Stimulated activated CD4-positive, alpha-beta T cell treated with anti-CD3 and anti-CD28 coated beads, Interleukin-1b, Interleukin-23, amount 100 ng/mL, for 24 hours (primary cell): ENCODE results near the gene USP47.

ENCODE experiments used
- DNase-seq, 4 experiments: peaks; one replicate each; pipeline ENCODE4 v3.0.0-alpha.2; 2020; ENCODE audit warnings: low read depth in 4 of 4, low spot score in 1 of 4

Gene USP47

DNA sequence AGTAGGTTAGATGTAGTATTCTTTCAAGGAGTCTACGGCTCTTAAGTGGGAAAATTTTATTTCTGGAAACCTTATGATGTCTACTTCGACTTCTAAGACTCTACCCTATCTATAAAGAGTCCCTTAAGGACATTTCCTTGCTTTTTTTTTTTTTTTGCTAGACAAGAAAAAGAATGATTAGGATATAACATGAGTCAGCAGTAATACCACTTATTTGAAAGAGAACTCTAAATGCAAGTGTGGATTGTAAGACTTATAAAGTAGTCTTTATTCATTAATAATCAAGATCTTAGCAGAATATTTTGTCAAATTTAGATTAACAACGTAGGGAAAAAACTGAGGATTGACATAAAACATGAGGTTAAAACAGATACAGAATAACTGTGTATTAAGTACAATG lies 95.7 kb downstream of the USP47 start:
- no peak for DNase-seq

DNA sequence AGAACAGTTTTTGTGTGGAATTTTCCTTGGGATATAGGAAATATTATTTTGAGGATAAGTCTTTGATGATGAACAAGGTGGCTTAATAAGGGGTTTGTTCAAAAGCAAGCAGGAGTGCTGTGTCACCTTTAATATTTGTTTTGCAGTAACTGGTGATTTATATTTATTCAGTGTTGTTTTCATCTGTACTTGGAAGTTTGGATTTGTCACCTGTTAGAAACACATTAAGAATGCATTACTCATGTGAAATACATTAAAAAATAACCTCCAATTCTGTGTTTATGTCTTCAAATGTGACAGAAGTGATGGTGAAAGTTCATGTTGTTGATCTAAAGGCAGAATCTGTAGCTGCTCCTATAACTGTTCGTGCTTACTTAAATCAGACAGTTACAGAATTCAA lies 96.2 kb downstream of the USP47 start:
- DNase-seq: no peak

DNA sequence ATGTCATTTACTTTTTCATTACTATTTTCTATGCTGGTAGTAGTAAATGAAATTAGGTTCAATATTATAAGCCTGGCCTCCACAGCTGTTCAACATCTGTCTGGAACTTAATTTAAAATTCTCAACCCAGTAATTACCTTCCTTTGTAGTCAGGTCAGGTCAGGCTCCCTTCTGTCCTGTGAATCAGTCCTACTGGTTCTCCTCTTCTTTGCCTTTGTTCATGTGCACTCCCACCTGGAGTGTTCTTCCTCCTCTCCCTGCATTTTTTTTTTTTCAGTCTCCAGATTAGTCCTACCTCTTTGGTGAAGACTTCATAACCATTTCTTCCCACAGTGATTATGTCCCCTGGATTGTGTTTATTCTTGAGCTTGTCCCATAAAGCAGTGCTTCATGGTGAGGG lies 98.8 kb downstream of the USP47 start:
- DNase-seq: no peak

DNA sequence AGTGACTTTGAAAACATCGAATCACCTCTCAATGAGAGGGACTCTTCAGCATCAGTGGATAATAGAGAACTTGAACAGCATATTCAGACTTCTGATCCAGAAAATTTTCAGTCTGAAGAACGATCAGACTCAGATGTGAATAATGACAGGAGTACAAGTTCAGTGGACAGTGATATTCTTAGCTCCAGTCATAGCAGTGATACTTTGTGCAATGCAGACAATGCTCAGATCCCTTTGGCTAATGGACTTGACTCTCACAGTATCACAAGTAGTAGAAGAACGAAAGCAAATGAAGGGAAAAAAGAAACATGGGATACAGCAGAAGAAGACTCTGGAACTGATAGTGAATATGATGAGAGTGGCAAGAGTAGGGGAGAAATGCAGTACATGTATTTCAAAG lies 100.9 kb downstream of the USP47 start:
- no peak for DNase-seq

DNA sequence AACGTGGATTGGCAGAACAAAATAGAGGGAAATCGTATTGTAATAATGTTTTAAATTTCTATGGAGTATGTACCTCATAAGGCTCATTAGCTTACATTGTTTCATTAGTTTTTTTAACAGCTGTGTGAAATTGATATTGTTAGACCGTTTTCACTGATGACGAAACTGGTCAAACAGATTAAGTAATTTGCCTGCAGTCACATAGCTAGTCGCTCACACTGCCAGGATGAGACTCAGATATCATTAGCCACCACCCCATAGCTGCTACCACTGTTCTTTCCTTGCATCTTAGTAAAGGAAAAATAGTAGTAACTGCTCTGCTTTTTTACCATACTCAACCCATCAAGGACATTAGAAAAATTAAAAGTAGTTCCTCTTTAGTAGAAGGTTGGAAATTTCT lies 102.7 kb downstream of the USP47 start:
- DNase-seq: no peak

DNA sequence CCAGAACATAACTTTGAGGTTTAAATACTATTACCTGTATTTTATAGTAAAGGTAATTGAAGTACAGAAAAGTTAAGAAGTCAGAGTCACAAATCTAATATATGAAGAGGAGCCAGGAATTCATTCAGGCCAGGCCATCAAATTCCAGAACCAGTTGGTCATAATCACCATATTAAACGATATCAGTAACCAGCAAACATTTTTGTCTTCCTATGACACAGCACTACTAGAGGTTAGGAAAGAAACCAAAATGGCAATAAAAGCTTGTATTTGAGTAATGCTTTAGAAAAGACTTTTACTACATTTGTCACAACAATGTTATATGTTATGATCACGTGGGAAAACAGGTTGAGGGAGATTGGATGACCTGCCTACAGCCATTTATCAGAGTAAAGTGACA lies 104.4 kb downstream of the USP47 start:
- DNase-seq: no peak

DNA sequence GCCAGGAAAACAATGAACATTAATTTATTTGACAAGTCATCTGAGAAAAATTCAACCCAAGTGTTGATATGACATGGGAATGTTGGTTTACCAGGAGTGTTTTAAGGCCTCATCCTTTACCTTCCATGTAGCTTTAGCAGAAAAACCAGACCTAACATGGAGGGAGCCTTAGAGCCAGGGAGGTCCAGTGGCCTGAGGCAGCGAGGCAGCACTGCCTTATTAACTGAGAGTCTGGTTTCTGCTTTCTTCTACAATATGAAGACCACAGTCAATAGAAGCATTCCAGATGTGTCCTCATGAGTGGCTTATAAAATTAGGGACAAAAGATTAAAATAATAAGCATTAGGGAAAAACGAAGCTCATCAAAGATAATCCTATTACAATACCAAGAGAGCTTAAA lies 105.1 kb downstream of the USP47 start:
- no peak for DNase-seq

DNA sequence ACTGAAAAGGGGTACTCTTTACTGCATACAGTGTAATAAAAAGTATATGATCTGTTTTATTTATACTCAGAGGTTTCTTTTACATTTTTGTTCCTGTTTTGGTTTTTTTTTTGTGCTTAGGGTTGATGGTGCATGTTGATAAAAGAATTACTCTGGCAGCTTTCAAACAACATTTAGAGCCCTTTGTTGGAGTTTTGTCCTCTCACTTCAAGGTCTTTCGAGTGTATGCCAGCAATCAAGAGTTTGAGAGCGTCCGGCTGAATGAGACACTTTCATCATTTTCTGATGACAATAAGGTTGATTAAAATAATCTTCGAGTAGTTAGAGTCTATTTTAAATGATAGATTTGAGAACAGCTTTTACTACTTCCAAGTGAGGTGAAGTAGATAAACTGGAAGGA lies 106.1 kb downstream of the USP47 start:
- DNase-seq: no peak

DNA sequence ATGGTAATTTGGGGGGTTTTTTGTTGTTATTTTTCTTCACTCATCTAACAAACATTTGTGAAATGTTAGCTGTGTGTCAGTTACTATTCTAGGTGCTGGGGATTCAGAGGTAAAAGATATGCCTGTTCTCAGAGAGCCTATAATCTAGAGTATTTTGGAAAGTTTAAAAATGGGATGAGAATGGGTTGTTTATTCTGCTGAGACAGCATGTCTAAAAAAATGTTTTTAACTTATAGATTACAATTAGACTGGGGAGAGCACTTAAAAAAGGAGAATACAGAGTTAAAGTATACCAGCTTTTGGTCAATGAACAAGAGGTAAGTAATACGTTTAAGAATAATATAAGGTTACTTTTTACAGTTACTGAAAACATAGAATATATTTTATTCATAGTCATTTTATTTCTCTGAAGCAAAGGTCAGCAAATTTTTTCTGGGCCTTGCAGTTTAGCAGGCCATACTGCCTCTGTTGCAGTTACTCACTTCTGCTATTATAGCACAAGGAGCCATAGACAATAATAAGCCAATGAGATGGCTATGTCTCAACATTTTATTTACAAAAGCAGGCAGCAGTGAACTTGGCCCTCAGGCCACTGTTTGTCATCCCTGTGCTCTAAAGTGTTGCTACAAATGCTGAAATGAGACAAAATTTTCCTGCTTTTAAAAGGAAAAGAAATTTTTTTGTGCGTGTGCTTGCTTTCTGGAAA lies 106.6 kb downstream of the USP47 start:
- no peak for DNase-seq

DNA sequence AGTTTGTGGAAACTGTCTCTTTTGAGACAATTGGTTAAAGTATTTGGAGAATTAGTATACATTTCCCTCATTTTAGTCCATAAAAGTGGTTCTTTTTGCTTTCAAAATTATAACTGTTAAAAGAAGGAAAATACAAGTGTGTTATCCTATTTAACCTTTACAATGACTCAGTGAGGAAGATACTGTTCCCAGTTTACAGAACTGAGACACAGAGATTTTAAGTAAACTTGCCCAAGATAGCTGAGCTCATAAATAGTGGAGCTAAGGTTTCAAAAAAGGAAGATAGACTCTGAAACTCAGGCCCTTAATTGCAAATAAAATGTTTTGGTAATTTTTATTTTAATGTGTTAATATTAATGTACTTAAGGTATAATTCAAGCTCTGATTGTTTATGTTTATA lies 107.7 kb downstream of the USP47 start:
- DNase-seq: no peak

DNA sequence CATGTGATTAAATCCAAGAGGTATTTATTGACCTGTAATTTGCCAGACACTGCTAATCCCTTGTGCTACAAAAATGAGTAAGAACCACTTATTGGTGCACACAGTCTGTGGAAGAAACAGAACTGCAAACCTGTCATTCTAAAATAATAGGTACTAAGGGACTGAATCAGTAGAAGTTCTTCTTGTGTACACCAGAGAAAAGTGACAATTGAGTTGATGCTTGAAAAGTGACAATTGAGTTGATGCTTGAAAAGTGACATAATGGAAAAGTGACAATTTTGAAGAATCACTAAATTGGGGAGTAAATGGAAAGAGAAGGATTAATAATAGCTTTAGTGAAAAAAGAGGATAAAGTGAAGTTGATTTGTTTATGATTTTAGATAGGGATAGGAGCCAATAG lies 110.3 kb downstream of the USP47 start:
- DNase-seq: no peak

DNA sequence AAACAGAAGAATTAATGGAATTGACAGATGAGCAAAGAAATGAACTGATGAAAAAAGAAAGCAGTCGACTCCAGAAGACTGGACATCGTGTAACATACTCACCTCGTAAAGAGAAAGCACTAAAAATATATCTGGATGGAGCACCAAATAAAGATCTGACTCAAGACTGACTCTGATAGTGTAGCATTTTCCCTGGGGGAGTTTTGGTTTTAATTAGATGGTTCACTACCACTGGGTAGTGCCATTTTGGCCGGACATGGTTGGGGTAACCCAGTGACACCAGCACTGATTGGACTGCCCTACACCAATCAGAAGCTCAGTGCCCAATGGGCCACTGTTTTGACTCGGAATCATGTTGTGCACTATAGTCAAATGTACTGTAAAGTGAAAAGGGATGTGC lies 114.2 kb downstream of the USP47 start:
- no peak for DNase-seq

DNA sequence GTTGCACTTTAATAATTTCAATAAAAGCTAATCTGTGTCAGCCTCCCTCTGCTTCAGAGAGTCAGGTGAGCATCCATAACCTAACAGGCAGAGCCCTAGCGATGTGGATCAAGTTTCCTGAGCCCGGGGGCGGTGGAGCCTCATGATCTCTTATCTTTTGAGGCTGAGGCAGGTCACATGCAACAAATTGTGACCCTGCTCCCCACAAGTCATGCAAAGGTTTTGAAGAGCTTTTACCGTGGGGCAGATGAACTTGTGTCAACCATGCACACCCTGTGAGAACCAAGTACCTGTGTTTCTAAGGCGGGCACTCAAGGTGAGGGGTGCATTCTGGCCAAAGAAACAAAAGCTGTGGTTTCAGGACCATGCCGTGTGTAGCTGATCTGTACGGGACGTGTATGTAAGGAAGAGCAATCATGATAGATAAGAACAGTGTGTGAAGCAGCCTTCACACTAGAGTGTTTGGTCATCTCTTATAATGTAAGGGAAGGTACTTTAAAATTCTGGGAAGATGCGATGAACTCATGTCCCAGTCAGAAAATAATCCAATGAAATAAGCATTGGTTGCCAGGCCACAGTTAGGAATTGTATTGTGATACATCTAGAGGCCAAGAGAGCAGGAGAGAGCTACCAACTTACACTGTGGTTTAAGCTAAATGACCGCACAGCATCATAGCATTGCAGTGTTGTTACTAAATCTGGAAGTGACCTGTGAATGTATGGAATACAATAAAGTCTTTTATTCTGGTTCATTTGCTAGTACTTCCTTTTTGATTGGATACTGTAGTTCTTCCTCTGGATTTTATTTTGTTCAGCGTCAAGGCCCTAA lies 116.8 kb downstream of the USP47 start:
- no peak for DNase-seq

DNA sequence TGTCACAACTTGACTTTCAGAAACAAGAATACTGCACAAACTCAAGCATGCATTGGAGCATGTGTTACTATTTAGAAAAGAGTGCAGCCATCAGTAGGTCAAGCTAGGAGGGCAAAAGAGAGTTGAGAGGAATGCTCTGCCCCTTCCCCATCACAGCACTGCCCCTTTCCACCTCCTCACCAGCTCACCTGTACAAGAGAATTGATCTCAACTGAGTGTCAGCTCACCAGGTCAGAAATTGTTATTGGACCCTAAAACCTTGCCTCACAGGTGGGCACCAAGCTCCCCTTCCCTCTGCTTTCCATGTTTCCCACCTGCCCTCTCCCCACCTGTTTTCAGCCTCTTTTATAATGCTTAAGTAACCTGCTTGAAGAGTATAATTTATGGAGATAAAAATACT lies 117.8 kb downstream of the USP47 start:
- DNase-seq: no peak

DNA sequence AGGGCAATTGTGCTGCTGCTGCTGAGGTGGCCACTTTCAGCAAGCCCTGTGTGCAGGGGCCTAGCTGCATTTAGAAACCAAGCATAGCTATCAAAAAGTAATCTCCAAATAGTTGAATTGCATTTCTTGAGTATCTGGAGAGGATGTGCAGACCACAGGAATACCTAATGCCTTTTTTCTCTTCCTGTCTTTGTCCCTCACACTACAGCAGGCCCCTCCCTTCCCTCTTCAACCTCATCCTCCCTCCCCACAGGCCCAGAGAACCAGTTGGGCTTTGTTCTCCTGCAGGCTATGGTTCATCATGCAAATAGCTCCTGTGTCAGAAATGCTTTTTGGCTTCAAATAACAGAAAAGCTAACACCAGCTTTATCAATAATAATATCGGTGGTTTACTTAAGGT lies 118.9 kb downstream of the USP47 start:
- DNase-seq: no peak

DNA sequence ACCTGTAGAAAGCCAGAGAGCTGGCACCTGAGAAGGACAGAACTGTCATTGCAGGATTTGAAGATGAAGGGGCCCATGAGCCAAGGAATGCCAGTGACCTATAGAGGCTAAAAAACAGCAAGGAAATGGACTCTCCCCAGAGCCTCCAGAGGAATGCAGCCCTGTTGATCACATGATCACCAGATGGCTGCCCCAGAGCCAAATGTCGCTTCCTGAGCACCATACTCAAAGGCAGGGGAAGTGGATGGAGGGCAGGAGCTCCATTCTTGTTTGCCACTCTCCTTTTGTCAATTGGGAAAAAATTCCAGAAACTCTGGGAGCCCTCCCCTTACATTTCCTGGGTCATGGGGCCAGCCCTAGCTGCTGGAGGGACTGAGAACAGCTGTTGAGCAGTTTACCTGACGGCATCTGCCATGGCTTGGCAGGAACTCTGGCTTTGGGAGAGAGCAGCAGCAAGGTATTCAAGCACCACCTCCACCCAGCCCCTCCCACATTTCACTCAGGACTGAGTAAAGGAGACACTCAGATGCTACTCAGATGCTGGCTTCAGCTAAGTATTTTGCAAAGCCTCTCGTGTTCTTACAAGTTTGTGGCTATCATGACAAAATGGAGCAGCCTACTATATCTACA lies 119.7 kb downstream of the USP47 start:
- no peak for DNase-seq

DNA sequence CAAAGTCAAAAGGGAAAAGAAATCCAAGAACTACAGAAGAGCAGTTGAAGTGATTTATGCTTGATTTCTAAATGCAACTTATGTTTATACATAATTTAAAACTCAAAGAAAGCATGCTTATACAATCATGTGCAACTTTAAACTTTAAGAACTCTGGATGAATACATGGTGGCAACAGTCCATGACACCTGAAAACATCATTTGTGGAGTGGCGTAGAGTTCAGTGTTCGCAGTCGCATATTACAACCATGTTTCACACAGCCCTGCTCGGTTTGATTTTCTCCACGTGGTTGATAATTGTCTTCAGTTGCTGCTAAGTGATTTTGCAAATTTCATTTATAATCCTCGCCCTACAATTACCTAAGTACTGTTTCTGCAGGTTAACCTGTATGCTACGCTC lies 121.3 kb downstream of the USP47 start:
- no peak for DNase-seq

DNA sequence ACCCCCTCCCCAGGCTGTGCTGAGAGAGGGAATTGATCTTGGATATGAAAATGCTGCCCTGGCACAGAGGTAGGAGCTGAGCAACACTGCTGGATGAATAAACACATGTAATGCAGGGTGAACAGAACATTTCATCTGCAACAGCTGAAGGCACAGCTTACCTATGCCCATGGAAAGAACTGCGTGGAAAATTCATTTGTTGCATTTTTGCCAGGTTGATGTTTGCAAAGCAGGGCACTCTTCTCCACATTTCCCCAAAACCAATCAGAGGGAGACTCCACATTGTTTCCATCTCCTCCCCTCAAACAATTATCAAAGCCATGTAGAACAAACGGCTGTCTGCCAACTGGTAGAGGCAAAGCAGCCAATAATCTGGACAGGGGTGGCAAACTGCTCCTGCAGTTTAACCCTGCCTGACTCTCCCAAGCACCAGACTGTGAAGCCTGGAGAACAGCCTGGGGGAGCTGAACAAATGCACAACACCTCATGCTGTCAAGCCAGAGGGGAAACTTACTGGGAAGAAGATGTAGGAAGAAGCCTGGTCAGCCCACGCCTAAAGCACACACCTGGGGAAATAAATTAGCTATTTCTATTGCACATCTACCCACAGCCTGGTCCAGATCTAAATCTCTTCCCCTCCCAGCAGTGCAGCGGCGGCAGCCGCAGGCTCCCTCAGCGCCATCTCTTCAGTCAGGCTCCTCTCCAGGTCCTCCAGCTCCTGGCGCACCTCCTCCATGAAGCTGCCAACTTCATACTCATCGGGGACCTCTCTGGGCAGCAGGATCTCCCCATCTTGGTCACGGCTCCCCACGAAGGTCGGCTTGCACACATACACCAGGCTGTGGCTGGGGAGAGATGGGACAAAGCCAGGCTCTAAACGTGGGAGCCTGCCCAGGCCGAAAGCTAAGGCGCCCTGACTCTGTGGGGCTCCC lies 122.3 kb downstream of the USP47 start:
- DNase-seq: no peak

DNA sequence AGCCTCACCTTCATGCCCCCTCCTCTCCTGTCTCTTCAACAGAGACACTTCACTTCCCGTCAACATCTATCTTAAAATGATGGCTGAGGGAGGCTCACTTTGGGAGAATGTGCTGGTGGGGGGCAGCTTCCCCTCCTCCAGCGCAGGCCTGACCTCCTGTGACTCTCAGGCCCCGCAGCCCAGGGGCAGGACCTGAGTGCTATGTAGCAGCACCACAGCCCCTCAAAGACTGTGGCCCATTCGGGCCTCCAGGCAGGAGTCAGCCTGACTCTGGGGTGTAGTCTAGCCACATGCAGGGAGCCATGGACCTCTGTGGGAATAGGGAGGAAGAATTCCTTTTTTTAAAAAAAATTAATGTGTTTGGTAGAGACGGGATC lies 123.0 kb downstream of the USP47 start:
- DNase-seq: no peak

DNA sequence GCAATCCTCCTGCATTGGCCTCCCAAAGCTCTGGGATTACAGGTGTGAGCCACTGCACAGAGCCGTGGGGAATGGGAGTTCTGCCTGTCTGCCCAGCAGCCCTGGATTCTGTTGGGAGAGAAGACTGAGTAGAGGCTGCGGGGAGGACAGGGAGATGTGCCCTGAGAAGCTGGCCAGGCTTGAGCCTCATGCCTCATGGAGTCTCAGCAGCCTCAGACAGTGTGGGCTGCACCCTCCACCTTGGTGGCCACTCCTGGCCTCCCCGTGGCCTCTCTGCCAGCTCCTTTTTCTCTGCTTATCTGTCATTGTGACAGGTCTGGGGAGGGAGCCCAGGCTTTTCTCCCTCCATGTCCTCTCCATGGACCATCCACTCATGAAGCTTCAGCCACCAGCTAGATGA lies 123.4 kb downstream of the USP47 start:
- DNase-seq: no peak

DNA sequence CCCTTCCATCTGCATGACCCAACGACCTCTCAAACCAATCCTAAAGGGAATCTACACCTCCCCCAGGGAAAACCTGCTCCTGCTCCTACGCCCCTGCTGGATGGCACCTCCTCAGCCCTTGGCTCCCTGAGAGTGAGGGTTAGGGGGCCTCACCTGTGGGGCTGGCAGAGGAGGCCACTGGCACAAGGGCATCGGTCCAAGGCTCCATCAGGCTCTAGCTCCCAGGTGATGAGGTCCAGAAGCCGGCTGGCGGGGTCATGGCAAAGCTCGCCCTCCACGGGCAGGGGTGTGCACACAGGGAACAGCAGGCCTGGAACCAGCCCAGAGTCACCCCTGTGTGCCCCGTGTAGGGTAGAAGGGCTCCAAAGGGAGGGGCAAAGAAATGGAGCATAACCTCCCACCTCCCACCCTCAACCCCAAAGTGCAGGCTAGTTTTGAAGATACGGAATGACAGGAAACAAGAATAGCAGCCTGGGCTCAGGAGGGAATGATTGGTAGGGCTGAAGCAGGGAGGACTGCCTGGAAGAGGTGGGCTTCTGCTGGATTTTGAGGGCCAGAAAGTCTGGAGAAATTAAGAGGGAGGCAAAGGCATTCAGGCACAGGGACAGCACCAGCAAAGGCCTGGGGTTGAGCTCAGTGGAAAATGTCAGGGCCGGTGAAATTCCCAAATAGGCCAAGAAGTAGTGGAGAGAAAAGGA lies 124.0 kb downstream of the USP47 start:
- no peak for DNase-seq
